ENCODE data around the gene KCNT2.

The KCNT2 gene

GRCh38 chr1:196593955-196594354 lies 14.3 kb downstream of the KCNT2 start:
- H3K27me3 ChIP-seq (ENCODE audit: control insufficient read depth, low read length), result no peaks in the 10 kb centered on the region
- TF ChIP-seq EZH2phosphoT487 (IDR thresholded peaks at IDR 0.05; ENCODE audit: borderline replicate concordance, low read length), result no peak
- TF ChIP-seq CTCF (IDR thresholded peaks at IDR 0.05; ENCODE audit: low read depth, low read length, poor library complexity, severe bottlenecking), result no peak
- no peaks in the 10 kb centered on the region for H3K79me2 ChIP-seq (ENCODE audit: control insufficient read depth, low read length)
- H3K27ac ChIP-seq (ENCODE audit: low read depth, low read length), result no peak overlapping the region
- H3K36me3 ChIP-seq (ENCODE audit: control insufficient read depth, low read length), result no peaks in the 10 kb centered on the region
- no peaks in the 10 kb centered on the region for H3F3A ChIP-seq (ENCODE audit: control insufficient read depth, insufficient read depth)
- H4K20me1 ChIP-seq (ENCODE audit: control insufficient read depth, insufficient read depth, low read depth, low read length), result no peaks in the 10 kb centered on the region
- H3K9me3 ChIP-seq (ENCODE audit: control insufficient read depth, insufficient read depth, low read length), result no peaks in the 10 kb centered on the region
- no peaks in the 10 kb centered on the region for H3K4me1 ChIP-seq (ENCODE audit: control insufficient read depth, low read length)
- no peaks in the 10 kb centered on the region for H3K9me2 ChIP-seq (replicated peaks; ENCODE audit: control insufficient read depth, low read length)
- no peak overlapping the region for H3K4me3 ChIP-seq (ENCODE audit: low read length)
- H3K4me2 ChIP-seq (ENCODE audit: low read length), result no peak overlapping the region

GRCh38 chr1:196590959-196591358 lies 17.3 kb downstream of the KCNT2 start:
- TF ChIP-seq EZH2phosphoT487 (IDR thresholded peaks at IDR 0.05; ENCODE audit: borderline replicate concordance, low read length) (no peak), CTCF (IDR thresholded peaks at IDR 0.05; ENCODE audit: low read depth, low read length, poor library complexity, severe bottlenecking) (no peak)
- H3K4me3 ChIP-seq (ENCODE audit: low read length), result no peak overlapping the region
- no peaks in the 10 kb centered on the region for H3K36me3 ChIP-seq (ENCODE audit: control insufficient read depth, low read length)
- no peak overlapping the region for H3K4me2 ChIP-seq (ENCODE audit: low read length)
- H3F3A ChIP-seq (ENCODE audit: control insufficient read depth, insufficient read depth), result no peaks in the 10 kb centered on the region
- no peaks in the 10 kb centered on the region for H3K4me1 ChIP-seq (ENCODE audit: control insufficient read depth, low read length)
- H4K20me1 ChIP-seq (ENCODE audit: control insufficient read depth, insufficient read depth, low read depth, low read length), result no peaks in the 10 kb centered on the region
- H3K27ac ChIP-seq (ENCODE audit: low read depth, low read length), result no peak overlapping the region
- H3K9me2 ChIP-seq (replicated peaks; ENCODE audit: control insufficient read depth, low read length), result no peaks in the 10 kb centered on the region
- H3K27me3 ChIP-seq (ENCODE audit: control insufficient read depth, low read length), result no peaks in the 10 kb centered on the region
- no peaks in the 10 kb centered on the region for H3K79me2 ChIP-seq (ENCODE audit: control insufficient read depth, low read length)
- H3K9me3 ChIP-seq (ENCODE audit: control insufficient read depth, insufficient read depth, low read length), result no peaks in the 10 kb centered on the region

GRCh38 chr1:196590012-196590708 lies 18.1 kb downstream of the KCNT2 start:
- Histone ChIP-seq H3K4me3 (ENCODE audit: low read length) (no peak overlapping the region), H3K9me2 (replicated peaks; ENCODE audit: control insufficient read depth, low read length) (no peaks in the 10 kb centered on the region), H4K20me1 (ENCODE audit: control insufficient read depth, insufficient read depth, low read depth, low read length) (no peaks in the 10 kb centered on the region), H3K9me3 (ENCODE audit: control insufficient read depth, insufficient read depth, low read length) (no peaks in the 10 kb centered on the region), H3K27ac (ENCODE audit: low read depth, low read length) (no peak overlapping the region), H3K79me2 (ENCODE audit: control insufficient read depth, low read length) (no peaks in the 10 kb centered on the region), H3K36me3 (ENCODE audit: control insufficient read depth, low read length) (no peaks in the 10 kb centered on the region), H3F3A (ENCODE audit: control insufficient read depth, insufficient read depth) (no peaks in the 10 kb centered on the region), H3K4me1 (ENCODE audit: control insufficient read depth, low read length) (no peaks in the 10 kb centered on the region), H3K27me3 (ENCODE audit: control insufficient read depth, low read length) (no peaks in the 10 kb centered on the region), H3K4me2 (ENCODE audit: low read length) (no peak overlapping the region)
- TF ChIP-seq EZH2phosphoT487 (IDR thresholded peaks at IDR 0.05; ENCODE audit: borderline replicate concordance, low read length), result no peak
- no peak for TF ChIP-seq CTCF (IDR thresholded peaks at IDR 0.05; ENCODE audit: low read depth, low read length, poor library complexity, severe bottlenecking)

All from DOHH2 (cell line).